ENCODE data around the gene ERV3-1.
"Not testable (repeated sequence)": the region's sequence is repeated elsewhere in the genome, so short reads cannot be mapped to it uniquely, and the experiment has no call there.

The ERV3-1 gene

GRCh38 chr7:64947252-64948000 is 59.1 kb downstream of the ERV3-1 start:
- no peak for TF ChIP-seq CTCF (IDR thresholded peaks at IDR 0.05; ENCODE audit: low read depth, low read length)
- H3K4me3 ChIP-seq (ENCODE audit: low read depth, low read length), result peak overlapping the region; percentile 21
- DNase-seq (ENCODE audit: low read depth, low spot score), result no peak
- in situ Hi-C loops (cut with HindIII; ENCODE audit: low sequenced_read_pairs), result no loop called here

GRCh38 chr7:64946772-64947171 is 59.7 kb downstream of the ERV3-1 start:
- H3K4me3 ChIP-seq (ENCODE audit: low read depth, low read length), result no peak overlapping the region
- no peak for DNase-seq (ENCODE audit: low read depth, low spot score)
- in situ Hi-C loops (cut with HindIII; ENCODE audit: low sequenced_read_pairs), result no loop called here
- TF ChIP-seq CTCF (IDR thresholded peaks at IDR 0.05; ENCODE audit: low read depth, low read length), result no peak

GRCh38 chr7:64945503-64946175 is 60.8 kb downstream of the ERV3-1 start:
- TF ChIP-seq CTCF (IDR thresholded peaks at IDR 0.05; ENCODE audit: low read depth, low read length), result no peak
- in situ Hi-C loops (cut with HindIII; ENCODE audit: low sequenced_read_pairs), result no loop called here
- H3K4me3 ChIP-seq (ENCODE audit: low read depth, low read length), result no peak overlapping the region
- no peak for DNase-seq (ENCODE audit: low read depth, low spot score)

GRCh38 chr7:64944667-64945502 is 61.6 kb downstream of the ERV3-1 start:
- in situ Hi-C loops (cut with HindIII; ENCODE audit: low sequenced_read_pairs); DNase-seq (ENCODE audit: low read depth, low spot score); H3K4me3 ChIP-seq (ENCODE audit: low read depth, low read length): not testable (repeated sequence)

All from astrocyte of the spinal cord (primary cell).